Karpas-422 (cell line): ENCODE measurements around the gene ARID3A. TPM values are rescaled to one million over a fixed set of nuclear protein-coding genes. Genes with fewer than 3 reads are reported as not detected.

Experiments
- DNase-seq: peaks from one replicate; pipeline ENCODE4 v3.0.0-alpha.2; 2015
- H2AFZ ChIP-seq: fragments of 200-600 bp; sonication (generic); 2 replicates; pipeline ENCODE4 v1.6.1; 2014; ENCODE audit warnings: antibody characterized with exemption, low read length, mixed read lengths
- H3K27ac ChIP-seq: fragments of 200-600 bp; sonication (generic); 2 replicates; pipeline ENCODE4 v1.5.1; 2014; ENCODE audit warnings: mild to moderate bottlenecking, low read length, moderate library complexity
- H3K27me3 ChIP-seq: fragments of 200-600 bp; sonication (generic); 2 replicates; pipeline ENCODE4 v1.6.1; 2014; ENCODE audit warnings: low read length, mixed read lengths
- H3K36me3 ChIP-seq: fragments of 200-600 bp; sonication (generic); 2 replicates; pipeline ENCODE4 v1.6.1; 2014; ENCODE audit warnings: low read length, mixed read lengths; ENCODE audit not compliant: insufficient read depth
- H3K4me1 ChIP-seq: fragments of 200-600 bp; sonication (generic); 2 replicates; pipeline ENCODE4 v1.6.1; 2014; ENCODE audit warnings: mild to moderate bottlenecking, low read length, mixed read lengths
- H3K4me2 ChIP-seq: fragments of 200-600 bp; sonication (generic); 2 replicates; pipeline ENCODE4 v1.6.1; 2014; ENCODE audit warnings: low read length, low read depth, mild to moderate bottlenecking; ENCODE audit not compliant: poor library complexity, severe bottlenecking
- H3K4me3 ChIP-seq: fragments of 200-600 bp; sonication (generic); 2 replicates; pipeline ENCODE4 v1.5.1; 2014; ENCODE audit warnings: mild to moderate bottlenecking, antibody characterized with exemption, low read length, mixed read lengths
- H3K79me2 ChIP-seq: fragments of 200-600 bp; sonication (generic); 2 replicates; pipeline ENCODE4 v1.6.1; 2014; ENCODE audit warnings: mild to moderate bottlenecking, low read length, mixed read lengths
- H3K9ac ChIP-seq: fragments of 200-600 bp; sonication (generic); 2 replicates; pipeline ENCODE4 v1.6.0; 2014; ENCODE audit warnings: low read length
- H3K9me2 ChIP-seq: fragments of 200-600 bp; sonication (generic), shearing (Covaris generic); replicated peaks from 2 replicates; pipeline ENCODE4 v1.6.0; 2014; ENCODE audit warnings: mild to moderate bottlenecking, low read length, moderate library complexity; ENCODE audit not compliant: insufficient read depth
- H3K9me3 ChIP-seq: fragments of 300-700, 200-600 bp; sonication (generic); 2 replicates; pipeline ENCODE4 v1.6.1; 2014; ENCODE audit warnings: low read length, mixed read lengths
- H4K20me1 ChIP-seq: fragments of 200-600 bp; sonication (generic); 2 replicates; pipeline ENCODE4 v1.6.1; 2014; ENCODE audit warnings: mild to moderate bottlenecking, antibody characterized with exemption, low read length, low read depth; ENCODE audit not compliant: insufficient read depth
- total RNA-seq: library from RNA; depleted of rRNA; stranded (reverse); fragments of >200 nt; shearing (Covaris generic); gene quantifications from 2 replicates; pipeline ENCODE4 v1.2.3, GENCODE V29; 2014; ENCODE audit warnings: low replicate concordance

The ARID3A gene
- total RNA-seq, 1 experiment from 2014 or later, result 2.0 TPM

DNA sequence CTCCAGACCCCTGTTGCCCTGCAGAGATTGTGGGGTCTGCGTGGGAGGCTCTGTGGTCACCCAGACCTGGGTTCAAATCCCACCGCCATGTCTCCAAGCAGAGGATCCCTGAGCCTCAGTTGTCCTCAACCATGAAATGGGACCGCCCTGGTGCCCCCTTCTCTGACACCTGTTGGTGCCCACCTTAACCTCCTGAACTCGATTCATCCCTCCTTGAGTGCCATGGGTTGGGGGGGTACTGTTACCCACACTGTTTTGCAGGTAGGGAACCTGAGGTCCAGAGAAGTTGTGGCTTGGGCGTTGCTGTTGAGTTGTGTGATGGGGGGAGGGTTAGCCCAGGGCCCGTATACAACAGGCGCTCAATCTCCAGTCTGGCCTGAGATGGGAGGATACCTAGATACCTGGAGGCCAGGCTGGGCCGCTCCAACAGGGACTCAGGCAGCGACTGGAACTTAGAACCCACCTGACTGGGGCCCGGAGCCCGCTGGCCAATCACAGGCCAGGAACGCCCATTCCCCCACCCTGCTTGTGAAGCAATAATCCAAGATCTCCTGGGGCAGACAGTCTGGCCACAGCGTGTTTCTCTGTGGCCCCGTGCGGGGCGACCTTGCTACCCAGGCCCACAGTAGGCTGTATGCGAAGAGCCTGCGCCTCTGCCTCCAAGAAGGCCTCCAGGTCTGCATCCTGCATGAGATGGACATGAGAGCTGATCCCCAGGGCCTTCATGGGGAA is 2.8 kb downstream of the ARID3A start:
- no peak for DNase-seq
- H3K4me3 ChIP-seq, result no peak overlapping the region
- H3K79me2 ChIP-seq, result no peaks in the 10 kb centered on the region
- H3K4me2 ChIP-seq, result no peak overlapping the region
- H4K20me1 ChIP-seq, result peaks cover 5% of the 10 kb centered on the region; the same call in 1 of the 2 replicates
- H3K36me3 ChIP-seq, result no peaks in the 10 kb centered on the region
- no peaks in the 10 kb centered on the region for H3K9me3 ChIP-seq
- peaks cover 25% of the 10 kb centered on the region for H3K4me1 ChIP-seq
- H3K9me2 ChIP-seq, result no peaks in the 10 kb centered on the region
- H3K9ac ChIP-seq, result no peak overlapping the region
- H2AFZ ChIP-seq, result no peak overlapping the region
- no peak overlapping the region for H3K27ac ChIP-seq
- no peaks in the 10 kb centered on the region for H3K27me3 ChIP-seq

DNA sequence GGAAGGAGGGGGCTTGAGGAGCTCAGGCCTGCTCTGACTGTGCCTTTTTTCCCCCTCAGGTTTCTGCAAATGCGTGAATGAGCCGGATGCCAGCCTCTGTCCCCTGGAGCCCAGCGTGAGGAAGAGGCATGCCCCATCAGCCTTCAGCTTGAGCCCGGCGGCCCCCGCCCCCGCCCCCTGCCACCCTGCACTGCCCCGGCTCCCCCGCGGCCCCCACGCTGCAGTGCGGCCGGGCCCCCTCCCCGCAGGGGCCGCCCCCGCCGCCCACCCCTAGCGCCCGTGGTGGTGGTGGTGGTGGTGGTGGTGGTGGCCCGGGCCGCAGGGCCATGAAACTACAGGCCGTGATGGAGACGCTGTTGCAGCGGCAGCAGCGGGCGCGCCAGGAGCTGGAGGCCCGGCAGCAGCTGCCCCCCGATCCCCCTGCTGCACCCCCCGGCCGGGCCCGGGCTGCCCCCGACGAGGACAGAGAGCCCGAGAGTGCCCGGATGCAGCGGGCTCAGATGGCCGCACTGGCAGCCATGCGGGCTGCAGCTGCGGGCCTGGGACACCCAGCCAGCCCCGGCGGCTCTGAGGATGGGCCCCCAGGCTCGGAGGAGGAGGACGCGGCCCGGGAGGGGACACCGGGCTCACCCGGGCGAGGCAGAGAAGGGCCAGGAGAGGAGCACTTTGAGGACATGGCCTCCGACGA is 3.5 kb downstream of the ARID3A start:
- no peaks in the 10 kb centered on the region for H3K9me3 ChIP-seq
- no peaks in the 10 kb centered on the region for H3K27me3 ChIP-seq
- DNase-seq, result no peak
- H3K9ac ChIP-seq, result no peak overlapping the region
- no peak overlapping the region for H3K4me3 ChIP-seq
- H3K9me2 ChIP-seq, result no peaks in the 10 kb centered on the region
- peaks cover 5% of the 10 kb centered on the region; the same call in 1 of the 2 replicates for H4K20me1 ChIP-seq
- H3K4me1 ChIP-seq, result peaks cover 25% of the 10 kb centered on the region
- no peak overlapping the region for H3K27ac ChIP-seq
- H3K79me2 ChIP-seq, result no peaks in the 10 kb centered on the region
- H3K36me3 ChIP-seq, result no peaks in the 10 kb centered on the region
- H2AFZ ChIP-seq, result no peak overlapping the region
- H3K4me2 ChIP-seq, result no peak overlapping the region

DNA sequence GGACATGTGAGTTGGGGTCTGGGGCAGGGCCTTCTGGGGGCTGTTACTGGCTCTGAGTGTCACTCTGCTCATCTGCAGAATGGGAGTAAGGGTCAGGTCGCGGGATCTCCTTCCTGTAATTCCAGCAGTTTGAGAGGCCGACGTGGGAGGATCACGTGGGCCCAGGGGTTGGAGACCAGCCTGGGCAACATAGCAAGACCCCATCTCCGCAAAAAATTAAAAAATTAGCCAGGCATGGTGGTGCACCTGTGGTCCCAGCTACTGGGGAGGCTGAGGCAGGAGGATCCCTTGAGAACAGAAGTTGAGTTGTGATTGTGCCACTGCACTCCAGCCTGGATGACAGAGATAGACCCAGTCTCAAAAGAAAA is 4.0 kb downstream of the ARID3A start:
- Histone ChIP-seq H3K79me2 (no peaks in the 10 kb centered on the region), H2AFZ (no peak overlapping the region), H3K27me3 (no peaks in the 10 kb centered on the region), H3K4me1 (peaks cover 23% of the 10 kb centered on the region), H3K9me3 (no peaks in the 10 kb centered on the region), H3K36me3 (no peaks in the 10 kb centered on the region), H3K9ac (no peak overlapping the region), H3K4me3 (no peak overlapping the region), H3K4me2 (no peak overlapping the region), H4K20me1 (peaks cover 5% of the 10 kb centered on the region; the same call in 1 of the 2 replicates), H3K9me2 (no peaks in the 10 kb centered on the region), H3K27ac (no peak overlapping the region)
- no peak for DNase-seq

DNA sequence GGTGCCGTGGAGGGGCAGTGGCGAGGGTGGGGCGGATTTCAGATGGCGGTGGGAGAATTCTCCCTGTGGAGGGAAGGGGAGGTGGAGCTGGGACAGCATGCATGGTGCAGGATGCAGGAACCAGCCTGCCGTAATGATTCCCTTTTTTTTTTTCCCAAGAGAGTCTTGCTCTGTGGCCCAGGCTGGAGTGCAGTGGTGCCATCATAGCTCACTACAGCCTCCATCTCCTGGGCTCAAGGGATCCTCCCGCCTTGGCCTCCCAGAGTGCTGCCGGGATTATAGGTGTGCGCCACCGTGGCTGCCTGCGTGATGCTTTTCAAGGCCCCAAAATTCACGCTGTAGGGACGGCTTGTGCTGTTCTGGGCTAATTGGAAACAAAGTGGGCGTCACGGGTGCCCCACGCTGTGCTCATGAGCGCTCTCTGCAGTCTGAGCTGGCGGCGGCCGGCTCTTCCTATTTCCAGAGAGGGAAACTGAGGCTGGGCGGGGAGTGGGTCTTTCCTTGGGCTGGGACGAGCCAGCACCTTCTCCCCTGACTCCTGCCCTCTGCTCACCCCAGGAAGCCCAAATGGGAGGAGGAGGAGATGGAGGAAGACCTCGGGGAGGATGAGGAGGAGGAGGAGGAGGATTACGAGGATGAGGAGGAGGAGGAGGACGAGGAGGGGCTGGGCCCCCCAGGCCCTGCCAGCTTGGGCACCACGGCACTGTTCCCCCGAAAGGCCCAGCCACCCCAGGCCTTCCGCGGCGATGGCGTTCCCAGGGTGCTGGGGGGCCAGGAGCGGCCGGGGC is 6.2 kb downstream of the ARID3A start:
- Histone ChIP-seq H3K27me3 (no peaks in the 10 kb centered on the region), H3K4me2 (no peak overlapping the region), H3K9ac (no peak overlapping the region), H3K27ac (no peak overlapping the region), H3K9me3 (no peaks in the 10 kb centered on the region), H3K79me2 (no peaks in the 10 kb centered on the region), H3K4me3 (no peak overlapping the region), H2AFZ (no peak overlapping the region), H4K20me1 (peaks cover 5% of the 10 kb centered on the region; the same call in 1 of the 2 replicates), H3K36me3 (no peaks in the 10 kb centered on the region), H3K9me2 (no peaks in the 10 kb centered on the region), H3K4me1 (peaks cover 4% of the 10 kb centered on the region)
- no peak for DNase-seq

DNA sequence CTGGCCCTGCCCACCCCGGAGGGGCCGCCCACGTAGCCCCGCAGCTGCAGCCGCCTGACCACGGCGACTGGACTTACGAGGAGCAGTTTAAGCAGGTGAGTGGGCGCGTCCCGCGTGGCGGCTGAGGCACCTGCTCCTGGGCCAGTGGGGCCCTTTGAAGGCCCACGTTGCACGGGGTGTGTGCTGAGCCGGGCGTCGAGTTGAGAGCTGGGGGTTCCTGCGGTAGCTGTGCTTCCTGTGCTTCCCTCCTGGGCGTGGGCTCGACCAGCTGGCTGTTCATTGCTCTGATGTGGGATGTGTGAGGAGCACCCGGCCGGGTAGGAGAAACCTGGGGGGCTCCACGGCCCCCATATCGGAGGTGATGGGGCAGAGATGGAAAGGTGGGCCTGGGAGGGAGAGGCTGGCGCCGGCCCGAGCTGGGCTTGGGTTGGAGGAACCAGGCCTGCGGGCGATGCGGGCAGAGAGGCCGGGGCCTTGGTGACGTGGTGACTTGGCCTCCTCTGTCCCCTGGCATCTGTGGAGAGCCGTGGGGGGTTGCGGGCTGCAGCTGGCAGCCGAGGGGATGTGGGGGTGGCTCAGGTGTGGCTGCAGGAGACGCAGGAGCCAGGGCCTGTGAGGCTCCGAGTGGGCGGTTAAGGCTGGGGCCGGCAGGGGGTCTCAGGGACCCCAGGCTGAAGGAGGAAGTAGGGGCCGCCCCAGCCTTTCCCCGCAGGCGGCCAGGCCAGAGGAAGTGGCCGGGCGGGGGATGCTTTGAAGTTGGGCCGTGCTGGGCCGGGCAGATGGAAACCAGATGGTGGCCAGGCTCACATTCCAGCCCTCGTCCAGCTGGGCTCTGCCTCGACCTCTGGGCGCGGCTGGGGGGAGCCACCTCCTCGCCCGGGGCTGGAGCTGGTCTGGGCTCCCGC is 7.1 kb downstream of the ARID3A start:
- no peak overlapping the region for H3K9ac ChIP-seq
- H3K4me1 ChIP-seq, result no peaks in the 10 kb centered on the region
- no peaks in the 10 kb centered on the region for H3K79me2 ChIP-seq
- no peaks in the 10 kb centered on the region for H3K36me3 ChIP-seq
- DNase-seq, result no peak
- H2AFZ ChIP-seq, result no peak overlapping the region
- H3K9me2 ChIP-seq, result no peaks in the 10 kb centered on the region
- no peak overlapping the region for H3K4me3 ChIP-seq
- no peaks in the 10 kb centered on the region for H3K9me3 ChIP-seq
- H3K27me3 ChIP-seq, result no peaks in the 10 kb centered on the region
- H3K27ac ChIP-seq, result no peak overlapping the region
- H4K20me1 ChIP-seq, result peaks cover 5% of the 10 kb centered on the region; the same call in 1 of the 2 replicates
- no peak overlapping the region for H3K4me2 ChIP-seq

DNA sequence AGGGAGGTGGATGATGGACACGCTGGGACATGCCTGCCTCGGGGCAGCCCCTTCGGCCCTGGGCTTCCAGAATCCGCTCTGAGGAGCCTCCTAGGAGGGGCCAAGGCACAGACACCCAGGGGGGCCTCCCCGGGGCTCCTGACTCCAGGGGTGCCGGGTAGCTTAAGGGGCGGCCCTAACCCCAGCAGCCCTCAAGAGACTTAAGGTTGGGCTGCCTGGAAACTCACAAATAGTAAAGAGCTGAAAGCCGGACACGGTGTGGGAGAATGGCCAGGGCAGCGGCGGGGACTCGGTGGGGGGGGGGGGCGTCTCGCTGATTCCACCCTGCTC is 7.7 kb downstream of the ARID3A start:
- H3K4me3 ChIP-seq, result no peak overlapping the region
- H3K4me1 ChIP-seq, result no peaks in the 10 kb centered on the region
- no peak overlapping the region for H3K9ac ChIP-seq
- no peak overlapping the region for H3K27ac ChIP-seq
- H3K36me3 ChIP-seq, result no peaks in the 10 kb centered on the region
- H3K4me2 ChIP-seq, result no peak overlapping the region
- H3K9me3 ChIP-seq, result no peaks in the 10 kb centered on the region
- no peaks in the 10 kb centered on the region for H3K79me2 ChIP-seq
- no peak overlapping the region for H2AFZ ChIP-seq
- no peaks in the 10 kb centered on the region for H3K27me3 ChIP-seq
- DNase-seq, result no peak
- no peaks in the 10 kb centered on the region for H3K9me2 ChIP-seq
- peaks cover 5% of the 10 kb centered on the region; the same call in 1 of the 2 replicates for H4K20me1 ChIP-seq

DNA sequence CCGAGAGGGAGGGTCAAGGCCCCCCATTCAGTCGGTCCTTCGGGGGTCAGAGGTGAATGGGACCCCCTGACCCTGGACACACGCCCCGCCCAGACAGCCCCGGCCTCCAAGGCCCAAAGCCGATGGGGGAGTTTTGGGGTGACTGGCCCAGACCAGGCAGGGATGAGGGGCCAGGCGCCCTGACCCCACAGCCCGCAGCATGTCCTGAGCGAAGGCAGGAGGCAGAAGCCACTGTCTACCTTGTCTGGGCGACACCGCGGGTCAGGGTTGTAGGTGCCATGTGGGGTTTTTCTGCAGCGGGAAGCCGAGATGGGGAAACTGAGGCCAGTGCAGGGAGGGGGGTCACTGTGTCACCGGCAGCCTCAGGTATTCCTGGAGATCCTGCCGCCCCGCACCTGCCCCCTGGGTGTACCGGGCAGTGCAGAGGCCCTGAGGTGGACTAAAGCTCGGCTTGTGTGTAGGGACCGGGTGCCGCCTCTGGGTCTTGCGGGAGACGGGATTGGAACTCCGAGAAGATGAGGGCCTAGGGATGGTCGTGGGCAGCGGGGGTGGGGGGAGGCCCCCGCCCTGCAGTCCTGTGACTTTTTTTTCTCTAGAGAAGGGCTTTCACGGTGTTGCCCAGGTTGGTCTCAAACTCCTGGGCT is 8.5 kb downstream of the ARID3A start:
- Histone ChIP-seq H3K9ac (no peak overlapping the region), H3K4me1 (no peaks in the 10 kb centered on the region), H3K27ac (no peak overlapping the region), H3K9me3 (no peaks in the 10 kb centered on the region), H3K4me2 (no peak overlapping the region), H3K4me3 (no peak overlapping the region), H3K36me3 (no peaks in the 10 kb centered on the region), H3K79me2 (no peaks in the 10 kb centered on the region), H3K9me2 (no peaks in the 10 kb centered on the region), H3K27me3 (no peaks in the 10 kb centered on the region), H4K20me1 (no peaks in the 10 kb centered on the region), H2AFZ (no peak overlapping the region)
- no peak for DNase-seq
